Measurements from ENCODE around the gene FZD4.

DNA sequence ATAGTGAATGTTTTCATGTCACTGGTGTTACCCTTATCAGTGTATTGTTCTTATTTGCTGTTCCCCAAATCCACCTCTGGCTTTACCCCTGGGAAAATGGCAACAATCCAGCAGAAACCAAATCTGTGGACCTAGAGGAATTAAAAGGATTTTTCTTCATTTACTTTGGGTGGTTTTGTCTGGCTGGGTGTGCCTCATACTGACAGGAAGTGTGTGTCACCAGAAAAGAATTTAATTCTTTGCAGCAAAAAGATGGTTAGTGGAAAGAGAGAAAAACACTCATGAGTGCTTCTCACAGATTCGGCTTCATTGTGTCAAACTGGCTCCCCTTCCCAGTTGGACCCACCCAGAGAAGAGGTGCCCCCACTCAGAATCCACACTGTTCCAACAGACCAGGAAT is 38.9 kb downstream of the FZD4 start:
- TF ChIP-seq EP300 (IDR thresholded peaks at IDR 0.05; ENCODE audit: borderline replicate concordance) (peak; percentile 83; the same call in 1 of the 2 replicates), EGR1 (IDR thresholded peaks at IDR 0.05) (no peak)

All from Ishikawa (cell line).